Left ventricle myocardium inferior (tissue), 1 donor: ENCODE data around the gene ID3. TPM values are rescaled to one million over a fixed set of nuclear protein-coding genes. Genes with fewer than 3 reads are reported as not detected.

Source experiments
- DNase-seq: peaks from one replicate; pipeline ENCODE4 v3.0.0-alpha.2; 2020
- H3K27ac ChIP-seq: fragments of 200-600 bp; replicated peaks from 2 replicates; pipeline ENCODE4 v1.8.0; 2021
- H3K27me3 ChIP-seq: fragments of 200-600 bp; 2 replicates; pipeline ENCODE4 v1.8.0; 2021; ENCODE audit warnings: low read depth
- H3K36me3 ChIP-seq: fragments of 200-600 bp; 2 replicates; pipeline ENCODE4 v1.8.0; 2021
- H3K4me1 ChIP-seq: fragments of 200-600 bp; 2 replicates; pipeline ENCODE4 v1.8.0; 2021
- H3K4me3 ChIP-seq: fragments of 200-600 bp; 2 replicates; pipeline ENCODE4 v1.8.0; 2021; ENCODE audit warnings: mild to moderate bottlenecking, moderate library complexity
- H3K9me3 ChIP-seq: fragments of 200-600 bp; replicated peaks from 2 replicates; pipeline ENCODE4 v1.8.0; 2021
- intact Hi-C: fragments of 100-400 bp; cut with micrococcal nuclease; formaldehyde crosslinking; loops from one replicate; pipeline ENCODE4 v1.11.0; 2022
- total RNA-seq: library from RNA; stranded (reverse); fragmentation: NEBNext Ultra II Directional; extraction: Animal tissue kit (Norgen Biotek cat#: 25700); gene quantifications from one replicate; pipeline ENCODE4 v1.2.1, GENCODE V29; 2021
- TF ChIP-seq, protein P1 (sequence below): fragments of 200-600 bp; IDR thresholded peaks from 2 replicates; pipeline ENCODE4 v1.8.0; 2021; ENCODE audit warnings: antibody characterized with exemption, mild to moderate bottlenecking, borderline replicate concordance
- donor health status: DM: no; HTN: yes; CAD: no; lungs with severe emphysema.

Gene ID3
- total RNA-seq, 1 donor from 2014 or later: 75.2 TPM

GRCh38 chr1:23521588-23521987 lies 37.7 kb downstream of the ID3 start:
- TF ChIP-seq, protein P1, sequence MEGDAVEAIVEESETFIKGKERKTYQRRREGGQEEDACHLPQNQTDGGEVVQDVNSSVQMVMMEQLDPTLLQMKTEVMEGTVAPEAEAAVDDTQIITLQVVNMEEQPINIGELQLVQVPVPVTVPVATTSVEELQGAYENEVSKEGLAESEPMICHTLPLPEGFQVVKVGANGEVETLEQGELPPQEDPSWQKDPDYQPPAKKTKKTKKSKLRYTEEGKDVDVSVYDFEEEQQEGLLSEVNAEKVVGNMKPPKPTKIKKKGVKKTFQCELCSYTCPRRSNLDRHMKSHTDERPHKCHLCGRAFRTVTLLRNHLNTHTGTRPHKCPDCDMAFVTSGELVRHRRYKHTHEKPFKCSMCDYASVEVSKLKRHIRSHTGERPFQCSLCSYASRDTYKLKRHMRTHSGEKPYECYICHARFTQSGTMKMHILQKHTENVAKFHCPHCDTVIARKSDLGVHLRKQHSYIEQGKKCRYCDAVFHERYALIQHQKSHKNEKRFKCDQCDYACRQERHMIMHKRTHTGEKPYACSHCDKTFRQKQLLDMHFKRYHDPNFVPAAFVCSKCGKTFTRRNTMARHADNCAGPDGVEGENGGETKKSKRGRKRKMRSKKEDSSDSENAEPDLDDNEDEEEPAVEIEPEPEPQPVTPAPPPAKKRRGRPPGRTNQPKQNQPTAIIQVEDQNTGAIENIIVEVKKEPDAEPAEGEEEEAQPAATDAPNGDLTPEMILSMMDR: no peak
- DNase-seq: no peak
- Histone ChIP-seq H3K36me3 (no peaks in the 10 kb centered on the region), H3K27me3 (no peaks in the 10 kb centered on the region), H3K4me3 (no peak overlapping the region), H3K4me1 (no peaks in the 10 kb centered on the region), H3K9me3 (no peaks in the 10 kb centered on the region), H3K27ac (no peak overlapping the region)
- intact Hi-C loops: no loop called here

DNA sequence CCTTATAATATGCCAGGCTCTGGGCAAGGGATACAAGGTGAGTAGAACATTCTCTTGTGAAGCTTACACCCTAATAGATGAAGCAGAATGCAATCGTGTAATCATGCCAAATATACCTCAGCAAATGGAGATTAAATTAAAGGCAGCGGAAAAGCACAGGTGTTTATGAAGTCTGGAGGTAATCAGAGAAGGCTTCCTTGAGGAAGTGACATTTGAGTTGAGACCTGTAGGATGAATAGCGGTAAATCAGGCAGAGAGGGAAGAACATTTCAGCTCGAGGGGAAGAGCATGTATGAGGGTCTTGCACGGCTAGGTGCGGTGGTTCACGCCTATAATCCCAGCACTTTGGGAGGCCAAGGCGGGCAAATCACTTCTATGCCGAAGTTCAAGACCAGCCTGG lies 41.7 kb downstream of the ID3 start:
- intact Hi-C loops: no loop called here
- no peak for DNase-seq
- no peaks in the 10 kb centered on the region for H3K36me3 ChIP-seq

GRCh38 chr1:23515905-23516304 lies 43.4 kb downstream of the ID3 start:
- no peaks in the 10 kb centered on the region for H3K4me1 ChIP-seq
- no peak overlapping the region for H3K27ac ChIP-seq
- TF ChIP-seq, protein P1: no peak
- H3K36me3 ChIP-seq: no peaks in the 10 kb centered on the region
- intact Hi-C loops: no loop called here
- no peaks in the 10 kb centered on the region for H3K9me3 ChIP-seq
- no peak overlapping the region for H3K4me3 ChIP-seq
- H3K27me3 ChIP-seq: no peaks in the 10 kb centered on the region
- no peak for DNase-seq

More for the DNA sequence above, 41.7 kb downstream of the ID3 start:
- Histone ChIP-seq H3K27ac (no peak overlapping the region), H3K9me3 (no peaks in the 10 kb centered on the region), H3K4me1 (no peaks in the 10 kb centered on the region), H3K4me3 (no peak overlapping the region), H3K27me3 (no peaks in the 10 kb centered on the region)
- TF ChIP-seq, protein P1: no peak

DNA sequence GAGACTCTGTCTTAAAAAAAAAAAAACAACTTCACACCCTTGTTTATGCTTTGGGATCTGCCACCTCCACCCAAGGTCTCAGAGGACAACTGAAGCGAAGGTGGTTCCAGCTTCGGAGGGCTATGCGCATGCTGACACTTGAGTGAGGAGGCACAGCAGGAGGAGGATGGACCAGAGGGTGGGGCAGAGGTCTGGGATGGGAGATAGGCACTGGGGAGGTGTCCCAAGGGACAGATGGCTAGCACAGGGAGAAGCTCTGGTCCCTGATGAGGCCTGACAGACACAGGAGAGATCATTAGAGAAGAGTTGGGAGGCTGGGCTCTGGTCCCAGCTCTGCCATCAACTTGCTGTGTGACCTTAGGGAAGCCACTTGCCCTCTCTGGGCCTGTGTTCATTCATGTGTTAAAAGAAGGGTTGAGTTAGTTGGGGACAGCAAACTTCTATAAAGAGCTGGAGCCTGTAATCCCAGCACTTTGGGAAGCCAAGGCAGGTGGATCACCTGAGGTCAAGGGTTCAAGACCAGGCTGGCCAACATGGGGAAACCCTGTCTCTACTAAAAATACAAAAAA lies 45.1 kb downstream of the ID3 start:
- TF ChIP-seq, protein P1: no peak
- intact Hi-C loops: no loop called here

DNA sequence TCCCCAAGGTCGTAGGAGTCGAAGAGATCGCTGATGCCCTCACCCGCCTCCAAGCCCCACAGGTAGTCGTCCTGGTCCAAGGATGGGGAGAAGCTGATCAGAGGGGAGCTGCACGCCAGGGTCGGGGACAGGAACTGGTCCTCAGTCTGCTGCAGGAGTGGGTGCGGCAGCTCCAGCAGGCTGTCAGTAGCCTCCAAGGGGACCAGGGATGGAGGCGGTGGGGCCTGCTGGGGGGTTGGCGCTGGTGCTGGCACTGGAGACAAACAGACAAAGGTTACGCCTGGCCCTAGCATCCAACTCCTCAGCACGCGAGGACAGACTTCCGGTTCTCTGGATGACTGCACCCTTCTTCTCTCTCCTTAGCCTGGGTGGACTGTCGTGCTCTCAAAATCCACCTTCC lies 49.4 kb downstream of the ID3 start:
- no peak for DNase-seq
- TF ChIP-seq, protein P1: no peak
- Histone ChIP-seq H3K9me3 (no peaks in the 10 kb centered on the region), H3K4me1 (no peaks in the 10 kb centered on the region), H3K36me3 (no peaks in the 10 kb centered on the region), H3K4me3 (no peak overlapping the region), H3K27ac (no peak overlapping the region), H3K27me3 (no peaks in the 10 kb centered on the region)
- intact Hi-C loops: no loop called here

More for the DNA sequence above, 45.1 kb downstream of the ID3 start:
- Histone ChIP-seq H3K4me1 (no peaks in the 10 kb centered on the region), H3K4me3 (no peak overlapping the region), H3K36me3 (no peaks in the 10 kb centered on the region), H3K9me3 (no peaks in the 10 kb centered on the region), H3K27me3 (no peaks in the 10 kb centered on the region), H3K27ac (no peak overlapping the region)
- no peak for DNase-seq

Other genes with a start within 250 kb of the ID3 start
- gene HNRNPR, start 215.2 kb downstream of the ID3 start, total RNA-seq: 54.6 TPM
- 11.8 TPM for gene ZNF436, start 189.7 kb downstream of the ID3 start, total RNA-seq
- gene TCEA3, start 134.8 kb downstream of the ID3 start, total RNA-seq: 78.6 TPM
- 44.4 TPM for gene ASAP3, start 75.3 kb downstream of the ID3 start, total RNA-seq
- gene E2F2, start 28.3 kb downstream of the ID3 start, total RNA-seq: 0.16 TPM
- gene RPL11, start 132.3 kb upstream of the ID3 start, total RNA-seq: 684 TPM
- gene ELOA, start 184.0 kb upstream of the ID3 start, total RNA-seq: 29.1 TPM
- 40.3 TPM for gene PITHD1, start 218.9 kb upstream of the ID3 start, total RNA-seq
- 26.2 TPM for gene LYPLA2, start 231.6 kb upstream of the ID3 start, total RNA-seq
- gene GALE, start 241.3 kb upstream of the ID3 start, total RNA-seq: 6.3 TPM